NCI-H82 treated with DMSO at 0.1 percent for 48 hours (cell line): ENCODE data around the gene SUPT20H.

ENCODE experiments used
- DNase-seq: peaks from one replicate; lab custom pipeline; 2025; ENCODE audit not compliant: unreplicated experiment; lab: John Stamatoyannopoulos, UW

Gene SUPT20H

GRCh38 chr13:37058910-37059847 is at the start of gene SUPT20H:
SUPT20H (minus strand) TSS chr13:37059688; CDS start chr13:37051490, 8,198 bp downstream.
- peak; percentile 91 for DNase-seq

DNA sequence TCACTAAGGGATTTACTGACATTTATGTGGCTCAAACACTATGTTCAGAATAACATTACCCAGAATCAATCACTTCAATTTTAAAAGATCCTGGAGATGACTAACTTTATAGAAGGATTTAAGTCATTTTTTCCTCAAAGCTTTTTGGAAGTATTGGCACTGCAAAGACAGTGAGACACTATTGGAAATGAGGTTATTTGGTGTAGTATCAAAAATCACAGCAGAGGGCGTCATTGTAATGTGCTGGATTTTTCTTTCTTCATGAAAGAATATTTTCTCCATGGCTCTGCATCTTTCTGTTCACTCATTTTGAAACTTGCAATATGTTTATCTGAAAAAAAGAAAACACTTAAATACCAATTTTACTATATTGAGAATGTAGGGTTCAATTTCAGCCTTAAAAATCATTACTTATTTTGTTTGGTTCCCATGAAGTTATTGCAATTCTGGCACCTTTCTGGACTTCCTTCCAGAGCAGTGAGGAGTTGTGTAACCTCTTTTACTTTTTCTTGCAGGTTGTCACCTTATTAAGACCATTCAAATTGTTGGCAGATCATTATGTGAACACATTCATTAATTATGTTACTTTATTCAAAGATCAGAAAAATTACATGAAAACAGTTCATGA is 49.7 kb upstream of the SUPT20H start:
- no peak for DNase-seq

DNA sequence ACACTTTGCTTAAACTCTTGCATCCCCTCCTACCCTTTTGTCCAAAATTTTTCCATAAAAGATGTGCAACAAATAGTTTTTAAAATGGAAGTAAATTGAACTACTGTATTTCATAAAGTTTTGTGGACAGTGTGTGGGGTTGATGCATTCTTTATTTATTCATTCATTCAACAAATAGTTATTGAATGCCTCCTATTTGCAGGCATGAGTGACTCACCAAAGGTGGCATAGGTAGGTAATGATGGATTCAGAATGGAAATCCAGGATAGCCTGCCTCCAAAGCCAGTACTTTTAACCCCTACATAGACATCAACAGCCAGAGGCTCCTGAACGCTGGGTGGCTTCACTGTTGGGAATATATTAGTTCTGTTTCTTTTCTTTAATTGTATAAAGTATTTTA is 48.4 kb upstream of the SUPT20H start:
- DNase-seq: no peak

- DNase-seq: no peak
These were observed 48.0 kb upstream of the SUPT20H start for GRCh38 chr13:37107456-37107855.

DNA sequence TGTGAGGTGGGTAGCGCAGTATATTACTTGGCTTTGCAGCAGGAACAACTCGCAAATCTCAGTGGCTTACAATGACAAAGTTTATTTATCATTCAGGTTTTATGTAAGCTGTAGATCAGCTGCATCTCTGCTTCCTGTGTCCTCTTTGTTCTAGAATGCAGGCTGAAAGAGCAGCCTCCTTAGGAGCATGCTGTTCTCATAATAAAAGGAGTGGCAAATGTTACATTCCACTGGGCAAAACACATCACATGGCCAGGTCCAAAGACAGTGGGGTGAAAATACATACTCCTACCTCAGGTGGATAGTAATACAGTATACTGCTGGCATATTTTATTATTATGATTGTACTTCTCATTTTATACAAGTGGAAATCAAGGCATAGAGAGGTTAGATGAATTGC is 47.2 kb upstream of the SUPT20H start:
- no peak for DNase-seq

- DNase-seq: no peak
These were observed 45.8 kb upstream of the SUPT20H start, which contains the start of gene CSNK1A1L for GRCh38 chr13:37105251-37105714. CSNK1A1L (minus strand) TSS chr13:37105664; CDS start chr13:37105256, 408 bp downstream.

GRCh38 chr13:37102896-37103295 is 43.4 kb upstream of the SUPT20H start:
- DNase-seq: no peak

- DNase-seq: no peak
These were observed 41.7 kb upstream of the SUPT20H start for GRCh38 chr13:37101201-37101600.

GRCh38 chr13:37100731-37101130 is 41.2 kb upstream of the SUPT20H start:
- DNase-seq: no peak

DNA sequence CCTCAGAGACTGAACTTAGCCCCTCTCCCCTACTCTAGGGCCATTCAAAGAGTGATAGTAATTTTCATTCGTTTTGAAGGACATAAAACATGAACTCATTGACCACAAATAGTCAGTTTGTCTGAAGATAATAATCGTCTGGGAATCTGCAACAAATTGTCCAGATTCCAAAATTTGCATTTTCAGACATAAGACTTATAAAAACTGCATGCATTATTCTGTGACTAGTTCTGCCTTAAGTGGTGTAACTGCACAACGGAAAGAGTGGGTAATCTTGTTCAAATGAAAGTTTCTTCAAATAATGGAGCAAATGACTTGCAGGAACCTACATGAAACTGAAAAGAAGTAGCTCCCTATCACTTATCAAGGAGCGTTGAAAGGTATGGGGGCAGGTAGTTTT is 37.6 kb upstream of the SUPT20H start:
- no peak for DNase-seq

DNA sequence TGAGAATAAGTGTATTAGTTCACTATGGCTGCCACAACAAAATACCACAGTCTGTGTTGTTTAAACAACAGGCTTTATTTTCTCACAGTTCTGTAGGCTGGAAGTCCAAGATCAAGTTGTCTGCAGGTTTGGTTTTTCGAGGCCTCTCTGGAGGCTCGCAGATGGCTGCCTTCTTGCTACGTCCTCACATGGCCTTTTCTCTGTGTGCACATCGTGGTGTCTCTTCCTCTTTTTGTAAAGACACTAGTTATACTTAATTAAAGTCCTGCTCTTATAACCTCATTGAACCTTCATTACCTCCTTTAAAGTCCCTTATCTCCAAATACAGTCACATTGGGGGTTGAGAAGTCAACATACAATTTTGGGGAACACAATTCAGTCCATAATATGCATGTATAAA is 35.4 kb upstream of the SUPT20H start:
- no peak for DNase-seq

DNA sequence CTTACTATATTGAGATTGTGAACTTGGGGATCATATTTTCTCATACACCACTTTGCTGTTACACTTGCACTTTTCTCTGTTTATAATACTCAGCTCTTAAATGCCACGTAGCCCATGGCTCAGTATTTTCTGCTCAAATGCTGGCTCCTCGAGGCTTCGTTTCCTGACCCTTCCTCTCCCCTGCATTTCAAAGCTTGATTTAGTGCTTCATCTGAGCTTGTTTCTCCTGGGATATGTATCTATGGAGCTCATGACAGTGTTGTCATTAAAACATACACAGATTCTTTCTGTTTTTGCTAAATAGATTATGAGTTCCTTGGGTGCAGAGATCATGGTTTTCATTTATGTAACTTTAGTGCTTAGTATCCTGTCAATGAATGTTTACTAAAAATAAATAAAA is 34.6 kb upstream of the SUPT20H start:
- no peak for DNase-seq

- DNase-seq: no peak
These were observed 32.3 kb upstream of the SUPT20H start for GRCh38 chr13:37091835-37092234.

DNA sequence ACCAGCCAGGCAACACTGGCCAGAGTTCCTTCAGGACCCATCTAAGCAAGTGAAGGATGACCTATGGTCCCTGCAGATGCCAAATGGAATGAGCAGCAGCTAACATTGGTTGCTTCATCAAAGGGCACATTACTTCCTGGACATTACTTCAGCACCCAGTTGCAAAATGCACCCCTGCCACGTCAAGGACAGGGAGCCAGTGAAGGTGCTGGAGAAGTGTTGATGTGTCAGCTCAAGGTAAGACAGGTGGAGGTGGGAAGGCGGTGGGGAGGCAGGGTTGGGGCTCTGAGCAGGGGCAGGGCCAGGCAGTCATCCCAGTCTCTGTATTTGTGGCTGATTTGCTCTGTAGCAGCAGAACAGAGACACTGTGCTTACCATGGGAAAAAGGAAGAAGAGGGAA is 31.4 kb upstream of the SUPT20H start:
- no peak for DNase-seq

DNA sequence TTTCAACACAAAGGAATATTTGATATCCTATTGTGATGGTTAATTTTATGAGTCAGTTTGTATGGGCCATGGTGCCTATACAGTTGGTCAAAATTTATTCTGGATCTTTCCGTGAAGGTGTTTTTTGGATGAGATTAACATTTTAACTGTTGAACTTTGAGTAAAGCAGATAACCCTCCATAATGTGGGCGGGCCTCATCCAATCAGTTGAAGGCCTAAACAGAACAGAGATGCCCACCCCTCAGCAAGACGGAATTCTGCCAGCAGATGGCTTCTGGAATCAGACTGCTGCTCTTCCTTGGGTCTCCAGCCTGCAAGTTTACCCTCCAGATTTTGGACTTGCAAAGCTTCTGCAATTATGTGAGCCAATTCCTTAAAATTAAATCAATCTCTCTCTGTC is 30.0 kb upstream of the SUPT20H start:
- DNase-seq: no peak

DNA sequence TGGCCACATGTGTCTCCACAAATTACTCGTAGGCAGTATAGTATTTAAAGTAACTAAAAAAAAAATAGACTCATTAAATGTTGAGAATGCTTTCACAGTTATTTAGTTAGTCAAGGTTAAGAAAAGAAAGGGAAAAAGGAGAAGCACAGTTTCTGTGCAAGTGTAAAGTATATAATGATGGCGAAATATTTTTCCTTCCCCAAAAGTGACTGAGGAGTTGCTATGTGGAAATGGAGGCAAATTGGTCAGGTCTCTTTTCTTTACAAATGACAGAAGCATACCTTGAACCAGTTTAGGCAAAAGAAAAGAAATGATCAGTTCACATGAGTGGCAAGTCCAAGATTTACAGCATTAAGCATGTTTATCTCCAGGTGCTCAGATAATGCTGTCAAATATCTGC is 28.0 kb upstream of the SUPT20H start:
- DNase-seq: no peak

GRCh38 chr13:37085606-37086005 is 26.1 kb upstream of the SUPT20H start:
- DNase-seq: no peak

GRCh38 chr13:37076818-37077217 is 17.3 kb upstream of the SUPT20H start:
- DNase-seq: no peak

DNA sequence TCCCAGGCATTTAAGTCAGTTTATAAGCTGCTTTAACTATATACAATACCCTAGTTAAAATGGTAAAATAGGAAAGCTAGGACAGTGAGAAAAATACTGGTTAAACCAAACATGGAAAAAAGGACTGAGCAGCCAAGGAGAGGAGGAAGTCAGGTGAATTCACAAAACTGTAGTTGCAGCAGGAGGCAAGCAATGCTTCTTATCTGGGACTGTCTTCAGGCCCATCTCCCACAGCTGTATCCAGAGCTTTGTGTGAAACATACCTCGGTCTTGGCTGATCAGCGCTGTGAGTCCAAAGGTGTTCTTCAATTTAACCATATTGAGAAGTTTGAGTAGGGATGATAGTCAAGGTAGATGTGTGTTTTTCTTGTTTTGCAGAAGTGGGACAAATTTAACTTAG is 15.7 kb upstream of the SUPT20H start:
- DNase-seq: no peak

DNA sequence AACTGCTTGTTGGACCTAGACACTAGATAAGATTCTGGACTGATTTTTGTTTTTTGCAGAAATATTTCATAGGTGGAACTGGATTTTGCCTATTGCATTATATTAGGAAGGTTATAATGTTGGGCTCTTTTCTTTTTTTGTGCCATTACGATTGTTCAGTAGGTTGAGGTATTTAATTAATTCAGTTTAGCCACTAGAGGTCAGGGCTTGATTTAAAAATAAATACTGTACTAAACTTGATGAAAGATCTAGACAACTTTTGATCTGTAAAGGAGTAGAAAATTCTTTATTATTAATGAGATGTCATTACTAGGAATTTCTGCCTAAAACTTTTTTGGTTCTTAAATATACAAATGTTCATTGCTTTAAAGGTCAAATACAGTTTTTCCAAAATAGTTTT is 15.2 kb upstream of the SUPT20H start:
- peak; percentile 35 for DNase-seq

GRCh38 chr13:37072024-37072423 is 12.5 kb upstream of the SUPT20H start:
- DNase-seq: no peak

GRCh38 chr13:37070956-37071355 is 11.5 kb upstream of the SUPT20H start:
- no peak for DNase-seq
